ENCODE data around the gene BLOC1S5. TPM values are rescaled to one million over a fixed set of nuclear protein-coding genes. Genes with fewer than 3 reads are reported as not detected.

BLOC1S5 gene
- total and polyA plus RNA-seq, 2 of the 13 experiments (the other 11 are each of a cell fraction or from before 2014, with no cell fraction given) = 10.5 to 41.5 TPM

DNA sequence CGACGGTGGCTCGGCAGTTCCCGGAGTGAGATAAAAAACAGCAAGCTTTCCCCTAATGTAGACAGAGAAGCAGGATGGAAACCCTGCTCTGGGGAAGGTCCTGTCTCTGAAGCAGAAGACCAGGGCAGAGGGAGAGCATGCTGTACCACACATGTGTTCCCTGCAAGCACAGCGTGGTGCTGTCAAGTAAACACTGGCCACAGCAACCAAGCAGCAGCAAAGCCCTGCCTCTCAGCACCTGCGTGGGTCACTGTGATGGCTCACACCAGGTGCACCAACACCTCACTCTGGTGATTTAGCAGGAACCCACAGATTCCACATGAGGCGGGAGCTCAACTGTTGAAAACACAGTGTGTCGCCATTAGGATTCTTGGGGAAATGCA is 88.4 kb downstream of the BLOC1S5 start (continued):
- no peak for TF ChIP-seq ZBTB39 (CRISPR knock-in tag; IDR thresholded peaks at IDR 0.05)
- TF ChIP-seq MTF1 (CRISPR knock-in tag; IDR thresholded peaks at IDR 0.05) = no peak
- TF ChIP-seq ZFP37 (CRISPR knock-in tag; IDR thresholded peaks at IDR 0.05; ENCODE audit: borderline replicate concordance) = no peak
- TF ChIP-seq, protein P1, sequence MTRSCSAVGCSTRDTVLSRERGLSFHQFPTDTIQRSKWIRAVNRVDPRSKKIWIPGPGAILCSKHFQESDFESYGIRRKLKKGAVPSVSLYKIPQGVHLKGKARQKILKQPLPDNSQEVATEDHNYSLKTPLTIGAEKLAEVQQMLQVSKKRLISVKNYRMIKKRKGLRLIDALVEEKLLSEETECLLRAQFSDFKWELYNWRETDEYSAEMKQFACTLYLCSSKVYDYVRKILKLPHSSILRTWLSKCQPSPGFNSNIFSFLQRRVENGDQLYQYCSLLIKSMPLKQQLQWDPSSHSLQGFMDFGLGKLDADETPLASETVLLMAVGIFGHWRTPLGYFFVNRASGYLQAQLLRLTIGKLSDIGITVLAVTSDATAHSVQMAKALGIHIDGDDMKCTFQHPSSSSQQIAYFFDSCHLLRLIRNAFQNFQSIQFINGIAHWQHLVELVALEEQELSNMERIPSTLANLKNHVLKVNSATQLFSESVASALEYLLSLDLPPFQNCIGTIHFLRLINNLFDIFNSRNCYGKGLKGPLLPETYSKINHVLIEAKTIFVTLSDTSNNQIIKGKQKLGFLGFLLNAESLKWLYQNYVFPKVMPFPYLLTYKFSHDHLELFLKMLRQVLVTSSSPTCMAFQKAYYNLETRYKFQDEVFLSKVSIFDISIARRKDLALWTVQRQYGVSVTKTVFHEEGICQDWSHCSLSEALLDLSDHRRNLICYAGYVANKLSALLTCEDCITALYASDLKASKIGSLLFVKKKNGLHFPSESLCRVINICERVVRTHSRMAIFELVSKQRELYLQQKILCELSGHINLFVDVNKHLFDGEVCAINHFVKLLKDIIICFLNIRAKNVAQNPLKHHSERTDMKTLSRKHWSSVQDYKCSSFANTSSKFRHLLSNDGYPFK (CRISPR knock-in tag; IDR thresholded peaks at IDR 0.05; ENCODE audit: borderline replicate concordance) = no peak
- no peak for TF ChIP-seq HCFC1 (IDR thresholded peaks at IDR 0.05; ENCODE audit: low read depth, low read length)
- peak; percentile 85 for TF ChIP-seq ZNF292 (CRISPR knock-in tag; IDR thresholded peaks at IDR 0.05; ENCODE audit: borderline replicate concordance, low read depth)
- TF ChIP-seq, protein P2, sequence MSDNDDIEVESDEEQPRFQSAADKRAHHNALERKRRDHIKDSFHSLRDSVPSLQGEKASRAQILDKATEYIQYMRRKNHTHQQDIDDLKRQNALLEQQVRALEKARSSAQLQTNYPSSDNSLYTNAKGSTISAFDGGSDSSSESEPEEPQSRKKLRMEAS (IDR thresholded peaks at IDR 0.05) = peak; percentile 82
- no peak for TF ChIP-seq PRDM15 (CRISPR knock-in tag; IDR thresholded peaks at IDR 0.05)
- TF ChIP-seq SCMH1 (CRISPR knock-in tag; IDR thresholded peaks at IDR 0.05; ENCODE audit: borderline replicate concordance) = no peak
- TF ChIP-seq CENPBD1 (CRISPR knock-in tag; IDR thresholded peaks at IDR 0.05; ENCODE audit: borderline replicate concordance, low read depth) = no peak
- TF ChIP-seq ZNF639 (CRISPR knock-in tag; conservative IDR thresholded peaks at IDR 0.05) = no peak
- TF ChIP-seq RFXANK (CRISPR knock-in tag; IDR thresholded peaks at IDR 0.05) = no peak
- TF ChIP-seq, protein P3, sequence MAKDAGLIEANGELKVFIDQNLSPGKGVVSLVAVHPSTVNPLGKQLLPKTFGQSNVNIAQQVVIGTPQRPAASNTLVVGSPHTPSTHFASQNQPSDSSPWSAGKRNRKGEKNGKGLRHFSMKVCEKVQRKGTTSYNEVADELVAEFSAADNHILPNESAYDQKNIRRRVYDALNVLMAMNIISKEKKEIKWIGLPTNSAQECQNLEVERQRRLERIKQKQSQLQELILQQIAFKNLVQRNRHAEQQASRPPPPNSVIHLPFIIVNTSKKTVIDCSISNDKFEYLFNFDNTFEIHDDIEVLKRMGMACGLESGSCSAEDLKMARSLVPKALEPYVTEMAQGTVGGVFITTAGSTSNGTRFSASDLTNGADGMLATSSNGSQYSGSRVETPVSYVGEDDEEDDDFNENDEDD (CRISPR knock-in tag; IDR thresholded peaks at IDR 0.05; ENCODE audit: borderline replicate concordance) = no peak
- TF ChIP-seq, protein P4, sequence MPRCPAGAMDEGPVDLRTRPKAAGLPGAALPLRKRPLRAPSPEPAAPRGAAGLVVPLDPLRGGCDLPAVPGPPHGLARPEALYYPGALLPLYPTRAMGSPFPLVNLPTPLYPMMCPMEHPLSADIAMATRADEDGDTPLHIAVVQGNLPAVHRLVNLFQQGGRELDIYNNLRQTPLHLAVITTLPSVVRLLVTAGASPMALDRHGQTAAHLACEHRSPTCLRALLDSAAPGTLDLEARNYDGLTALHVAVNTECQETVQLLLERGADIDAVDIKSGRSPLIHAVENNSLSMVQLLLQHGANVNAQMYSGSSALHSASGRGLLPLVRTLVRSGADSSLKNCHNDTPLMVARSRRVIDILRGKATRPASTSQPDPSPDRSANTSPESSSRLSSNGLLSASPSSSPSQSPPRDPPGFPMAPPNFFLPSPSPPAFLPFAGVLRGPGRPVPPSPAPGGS (CRISPR knock-in tag; IDR thresholded peaks at IDR 0.05) = no peak
- no peak for TF ChIP-seq ZFP41 (CRISPR knock-in tag; IDR thresholded peaks at IDR 0.05; ENCODE audit: borderline replicate concordance)
- TF ChIP-seq ZNF44 (CRISPR knock-in tag; IDR thresholded peaks at IDR 0.05) = no peak
- TF ChIP-seq ZBTB38 (CRISPR knock-in tag; IDR thresholded peaks at IDR 0.05) = peak; percentile 78
